HG03108 (cell line): Measurements from ENCODE around the gene DAPK1.
"Not testable (repeated sequence)": the region's sequence is repeated elsewhere in the genome, so short reads cannot be mapped to it uniquely, and the experiment has no call there.

Experiments
- ATAC-seq: cut with Tn5 transposase; IDR thresholded peaks from one replicate; pipeline ENCODE4 v1.9.1; 2021; ENCODE audit warnings: moderate library complexity; ENCODE audit not compliant: unreplicated experiment

The DAPK1 gene

DNA sequence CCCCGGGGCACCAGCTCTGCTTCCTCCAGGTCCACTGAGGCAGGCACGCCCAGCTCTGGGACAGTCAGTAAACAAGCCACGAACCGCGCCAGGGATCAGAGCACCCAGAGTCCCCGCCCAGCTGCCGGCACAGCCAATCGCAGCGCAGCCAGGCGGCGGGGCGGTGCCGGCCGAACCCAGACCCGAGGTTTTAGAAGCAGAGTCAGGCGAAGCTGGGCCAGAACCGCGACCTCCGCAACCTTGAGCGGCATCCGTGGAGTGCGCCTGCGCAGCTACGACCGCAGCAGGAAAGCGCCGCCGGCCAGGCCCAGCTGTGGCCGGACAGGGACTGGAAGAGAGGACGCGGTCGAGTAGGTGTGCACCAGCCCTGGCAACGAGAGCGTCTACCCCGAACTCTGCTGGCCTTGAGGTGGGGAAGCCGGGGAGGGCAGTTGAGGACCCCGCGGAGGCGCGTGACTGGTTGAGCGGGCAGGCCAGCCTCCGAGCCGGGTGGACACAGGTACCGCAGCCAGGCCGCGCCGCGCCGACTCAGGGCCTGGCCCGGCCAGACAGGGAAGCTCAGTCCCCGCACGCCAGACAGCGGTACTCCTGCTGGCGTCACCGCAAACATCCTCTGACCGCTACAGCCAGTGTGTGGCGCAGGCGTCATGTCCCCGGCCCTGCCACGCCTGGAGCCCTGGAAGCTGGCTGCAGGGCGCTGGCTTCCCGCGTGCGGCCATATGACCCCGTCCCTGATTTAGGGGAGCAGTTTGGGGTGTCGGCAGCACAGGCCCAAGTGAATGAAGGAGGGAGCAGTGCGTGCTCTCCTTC is 228.4 kb downstream of the DAPK1 start, which contains the start of gene CTSL:
Gene CTSL, plus strand, starts transcription at position 220 of the 810 bp plus-strand sequence. CDS start 1,485 bp downstream, outside the sequence.
- ATAC-seq: no peak

DNA sequence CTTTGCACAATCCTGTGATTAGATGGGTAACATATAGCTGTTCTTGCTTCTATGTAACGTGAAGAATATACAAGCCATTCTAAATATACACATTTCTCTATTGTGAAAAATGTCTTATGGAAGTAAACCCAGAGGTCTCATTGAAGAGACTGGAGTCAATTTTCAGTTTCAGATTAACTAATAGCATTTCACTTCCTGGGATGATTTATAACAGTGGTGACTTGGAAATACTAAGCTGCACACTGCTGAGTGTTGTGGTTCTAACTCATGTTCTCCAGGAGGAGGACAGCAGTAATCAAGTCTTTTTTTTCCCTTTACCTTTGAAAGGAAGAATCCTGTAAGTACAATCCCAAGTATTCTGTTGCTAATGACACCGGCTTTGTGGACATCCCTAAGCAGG is 231.6 kb downstream of the DAPK1 start:
- ATAC-seq: no peak

DNA sequence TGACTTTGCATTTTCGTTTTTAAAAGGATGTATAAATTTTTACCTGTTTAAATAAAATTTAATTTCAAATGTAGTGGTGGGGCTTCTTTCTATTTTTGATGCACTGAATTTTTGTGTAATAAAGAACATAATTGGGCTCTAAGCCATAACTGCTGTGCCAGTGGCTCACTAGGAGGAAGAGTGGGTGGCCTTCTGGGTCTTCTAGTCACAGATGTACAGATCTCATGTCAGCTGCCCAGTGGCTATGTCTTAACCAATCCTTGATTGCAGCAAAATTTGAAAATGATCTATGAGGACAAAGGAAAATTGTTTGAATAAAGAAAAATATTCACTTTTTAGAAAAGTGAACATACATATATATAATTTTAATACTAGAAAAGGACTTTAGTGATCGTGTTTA is 233.7 kb downstream of the DAPK1 start:
- ATAC-seq: no peak

DNA sequence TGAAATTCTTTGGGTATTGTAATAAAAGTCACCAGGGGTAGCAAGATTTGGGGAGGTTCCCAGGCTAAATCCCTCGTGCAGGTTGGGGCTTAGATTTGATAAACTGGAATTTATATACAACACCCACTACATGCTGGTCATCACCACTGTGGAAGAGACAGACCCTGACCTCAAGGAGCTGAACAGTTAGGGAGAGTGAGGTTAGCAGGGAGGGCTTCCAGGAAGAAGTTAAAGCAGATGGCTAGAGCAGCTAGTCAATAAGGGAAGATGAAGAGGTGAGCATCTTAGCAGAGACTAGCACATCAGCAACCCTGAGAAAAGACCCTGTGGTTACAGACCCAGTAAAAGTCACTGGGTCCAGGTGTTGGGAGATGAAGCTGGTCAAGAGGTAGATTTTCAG is 234.7 kb downstream of the DAPK1 start:
- ATAC-seq: no peak

DNA sequence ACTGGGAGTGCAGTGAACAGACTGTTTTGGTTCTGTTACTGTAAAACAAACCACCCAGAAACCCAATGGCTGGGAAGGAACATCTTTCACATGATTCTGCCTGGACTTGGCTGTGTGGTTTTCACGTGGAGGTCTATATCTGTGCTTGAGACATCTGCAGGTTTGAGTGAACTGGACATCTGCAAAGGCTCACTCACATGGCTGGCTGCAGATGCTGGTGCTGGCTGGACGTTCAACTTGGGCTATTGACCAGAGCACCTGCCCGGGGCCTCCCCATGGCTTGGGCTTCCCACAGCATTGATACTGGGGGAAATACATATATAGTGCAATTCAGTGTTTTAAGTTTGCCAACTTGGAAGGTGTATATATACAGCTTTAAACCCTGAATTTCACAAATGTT is 235.1 kb downstream of the DAPK1 start:
- no peak for ATAC-seq

DNA sequence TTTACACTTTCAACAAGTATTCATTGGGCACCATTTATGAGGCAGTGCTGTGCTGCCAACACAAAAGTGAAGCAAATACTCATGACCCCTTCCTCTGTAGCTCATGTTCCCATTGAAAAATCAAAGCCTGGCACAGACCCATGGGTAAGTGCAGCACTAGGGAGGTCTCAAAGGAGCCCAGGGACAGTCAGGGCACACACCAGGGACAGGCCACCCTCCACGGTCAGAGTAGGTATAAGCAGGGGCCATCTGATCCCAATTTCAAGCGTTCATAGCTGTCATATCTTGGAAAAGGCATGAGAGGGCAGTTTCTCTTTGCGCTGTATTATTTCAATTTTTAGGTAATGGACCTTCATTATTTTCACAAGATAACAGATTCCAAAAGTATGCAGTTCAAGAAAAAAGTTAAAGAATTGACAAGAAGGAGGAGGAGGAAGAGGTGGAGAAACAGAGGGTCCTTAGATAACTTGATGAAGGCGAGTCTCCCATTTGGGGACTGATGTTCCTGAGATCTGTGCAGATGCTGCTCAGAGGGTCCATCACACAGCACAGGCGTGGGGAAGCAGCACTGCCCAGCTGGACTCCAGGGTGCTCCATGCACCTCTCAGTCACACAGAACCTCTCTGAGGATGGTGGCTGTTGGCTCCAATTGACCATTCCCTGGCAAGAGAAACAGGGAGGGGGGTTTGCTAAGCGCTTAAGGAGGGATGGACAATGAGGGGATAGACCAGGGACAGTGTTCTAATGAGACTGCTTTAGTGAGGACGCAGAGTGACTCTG is 235.8 kb downstream of the DAPK1 start:
- no peak for ATAC-seq

DNA sequence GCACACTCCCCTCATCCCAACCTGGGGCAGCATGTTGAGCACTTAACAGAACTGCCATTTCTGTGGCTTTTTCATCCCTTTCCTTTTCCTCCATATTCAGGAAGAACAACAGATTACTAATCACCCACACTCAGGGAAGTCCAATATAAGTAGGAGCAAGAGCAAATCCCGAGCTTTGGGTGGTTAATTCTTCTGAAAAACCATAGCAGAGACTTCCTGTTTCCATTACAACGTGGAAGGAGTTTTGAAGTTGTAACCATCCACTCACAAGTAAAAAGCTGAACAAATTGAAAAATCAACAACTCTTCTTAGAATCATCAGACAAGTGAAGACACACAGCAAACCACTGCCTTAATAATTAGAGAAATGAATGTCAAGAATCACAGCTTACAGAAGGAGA is 236.4 kb downstream of the DAPK1 start:
- no peak for ATAC-seq

DNA sequence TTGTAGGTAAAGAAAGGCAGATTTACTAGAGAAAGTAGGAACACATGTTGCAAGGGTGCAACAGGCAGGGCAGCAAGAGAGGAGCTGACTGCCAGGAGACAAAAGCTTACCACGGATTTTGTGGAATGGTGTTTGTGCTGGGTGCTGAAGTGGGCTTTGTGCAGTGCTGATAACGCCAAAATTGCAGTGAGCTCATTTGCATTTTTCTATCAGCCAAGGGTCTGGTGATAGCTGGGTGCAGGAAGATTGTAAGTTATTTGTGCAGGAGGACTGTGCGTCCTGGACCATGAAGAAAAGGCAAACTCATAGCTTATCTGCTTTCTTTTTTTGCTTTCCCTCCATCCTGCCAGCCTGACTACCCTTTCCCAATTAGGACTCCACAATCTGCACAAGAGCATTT is 241.9 kb downstream of the DAPK1 start:
- ATAC-seq: no peak

DNA sequence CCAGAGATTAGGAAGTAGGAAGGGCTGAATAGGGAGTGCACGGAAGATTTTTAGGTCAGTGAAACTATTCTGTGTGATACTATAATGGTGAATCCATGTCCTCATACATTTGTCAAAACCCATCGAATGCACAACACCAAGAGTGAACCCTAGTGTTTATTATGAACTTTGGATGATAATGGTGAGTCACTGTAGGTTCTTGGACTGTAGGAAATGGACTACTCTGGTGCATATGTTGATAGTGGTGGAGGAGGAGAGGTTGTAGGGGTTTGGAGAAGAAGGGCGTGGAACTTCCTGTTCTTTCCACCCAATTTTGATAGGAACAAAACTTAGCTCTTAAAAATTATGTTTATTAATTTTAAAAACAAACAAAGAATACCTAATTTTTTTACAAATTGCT is 242.5 kb downstream of the DAPK1 start:
- ATAC-seq: no peak

DNA sequence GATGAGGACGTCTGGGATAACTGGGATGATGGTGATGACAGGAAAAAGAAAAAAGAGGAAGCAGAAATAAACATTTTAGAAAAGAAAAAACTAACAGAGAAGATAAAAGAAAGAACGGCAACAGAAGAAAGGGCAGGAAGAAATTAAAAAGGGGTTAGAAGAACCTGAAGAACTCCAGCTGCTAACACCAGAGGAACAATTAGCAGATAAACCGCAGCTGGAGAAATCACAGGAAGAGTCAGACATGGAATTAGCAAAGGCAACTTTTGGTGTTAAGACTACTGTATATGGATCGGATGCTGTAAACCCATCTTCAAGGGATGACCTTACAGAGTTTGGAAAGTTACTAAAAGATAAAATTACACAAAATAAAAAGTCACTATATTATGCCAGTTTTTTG is 243.7 kb downstream of the DAPK1 start:
- no peak for ATAC-seq

DNA sequence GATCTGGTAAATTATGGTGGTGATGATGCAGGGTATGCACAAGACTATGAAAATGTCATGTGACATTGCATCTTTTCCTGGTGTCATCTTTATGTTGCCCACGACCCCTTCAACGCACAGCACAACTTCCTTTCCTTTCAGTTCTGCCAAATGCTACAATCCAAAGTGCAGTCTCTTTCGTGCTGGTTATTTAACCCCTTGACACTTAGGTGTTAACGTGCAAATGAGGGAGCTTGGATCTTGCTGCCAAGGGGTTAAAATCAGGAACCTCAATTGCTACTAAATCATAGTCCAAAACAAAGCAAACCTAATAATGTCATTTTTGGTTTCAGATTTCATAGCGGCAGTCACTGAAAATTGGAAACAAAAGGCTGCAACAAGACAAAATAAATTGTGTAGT is 244.2 kb downstream of the DAPK1 start:
- ATAC-seq: no peak

DNA sequence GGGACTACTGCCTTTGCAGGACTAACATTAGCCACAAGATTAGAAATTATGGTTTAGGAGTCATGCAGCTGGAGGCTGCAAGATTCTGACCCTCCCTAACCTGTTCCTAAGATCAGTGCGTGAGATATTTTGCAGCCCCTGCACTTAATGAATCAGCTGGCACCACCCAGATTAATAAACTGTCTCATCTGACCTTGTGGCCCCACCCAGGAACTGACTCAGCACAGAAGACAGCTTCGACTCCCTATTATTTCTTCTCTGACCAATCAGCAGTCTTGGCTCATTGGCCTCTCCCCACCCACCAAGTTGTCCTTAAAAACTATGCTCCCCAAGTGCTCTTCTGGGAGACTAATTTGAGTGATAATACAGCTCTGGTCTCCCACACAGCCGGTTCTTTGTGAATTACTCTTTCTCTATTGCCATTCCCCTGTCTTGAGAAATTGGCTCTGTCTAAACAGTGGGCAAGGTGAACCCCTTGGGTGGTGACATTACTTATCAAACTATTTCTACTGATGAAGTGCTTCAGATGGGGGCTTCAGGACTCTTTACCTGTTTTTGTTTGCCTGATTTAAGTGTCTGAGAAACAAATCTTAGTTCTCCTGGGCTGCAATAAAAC is 245.3 kb downstream of the DAPK1 start:
- ATAC-seq: no peak

DNA sequence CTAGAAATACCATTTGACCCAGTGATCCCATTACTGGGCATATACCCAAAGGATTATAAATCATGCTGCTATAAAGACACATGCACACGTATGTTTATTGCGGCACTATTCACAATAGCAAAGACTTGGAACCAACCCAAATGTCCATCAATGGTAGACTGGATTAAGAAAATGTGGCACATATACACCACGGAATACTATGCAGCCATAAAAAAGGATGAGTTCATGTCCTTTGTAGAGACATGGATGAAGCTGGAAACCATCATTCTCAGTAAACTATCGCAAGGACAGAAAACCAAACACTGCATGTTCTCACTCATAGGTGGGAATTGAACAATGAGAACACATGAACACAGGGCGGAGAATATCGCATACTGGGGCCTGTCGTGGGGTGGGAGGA is 246.6 kb downstream of the DAPK1 start:
- ATAC-seq: not testable (repeated sequence)

DNA sequence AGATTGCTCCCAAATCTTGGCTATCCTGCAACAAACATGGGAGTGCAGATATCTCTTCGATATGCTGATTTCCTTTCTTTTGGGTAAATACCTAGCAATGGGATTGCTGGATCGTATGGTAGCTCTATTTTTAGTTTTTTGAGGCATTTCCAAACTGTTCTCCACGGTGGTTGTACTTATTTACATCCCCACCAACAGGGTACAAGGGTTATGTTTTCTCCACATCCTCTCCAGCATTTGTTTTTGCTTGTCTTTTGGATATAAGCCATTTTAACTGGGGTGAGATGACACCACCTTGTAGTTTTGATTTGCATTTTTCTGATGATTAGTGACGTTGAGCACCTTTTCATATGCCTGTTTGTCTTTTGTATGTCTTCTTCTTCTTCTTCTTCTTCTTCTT is 248.5 kb downstream of the DAPK1 start:
- no peak for ATAC-seq

DNA sequence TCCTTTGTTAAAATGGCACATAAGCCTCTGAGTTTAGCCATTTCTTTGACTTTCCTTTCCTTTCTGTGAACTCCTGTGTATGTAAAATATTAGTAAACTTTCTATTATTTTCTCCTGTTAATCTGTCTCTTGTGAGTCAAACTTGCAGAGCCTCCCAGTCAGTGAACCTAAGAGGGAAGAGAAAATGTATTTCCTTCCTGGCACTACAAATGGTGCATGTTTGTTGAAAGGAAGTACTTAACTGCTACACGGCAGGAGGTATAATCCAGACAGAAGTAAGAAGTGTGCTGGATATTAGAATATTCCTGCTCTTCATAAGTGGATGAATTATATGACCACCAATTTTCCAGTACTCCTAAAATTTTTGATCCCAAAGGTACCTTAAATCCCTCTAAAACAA is 251.2 kb downstream of the DAPK1 start:
- no peak for ATAC-seq

DNA sequence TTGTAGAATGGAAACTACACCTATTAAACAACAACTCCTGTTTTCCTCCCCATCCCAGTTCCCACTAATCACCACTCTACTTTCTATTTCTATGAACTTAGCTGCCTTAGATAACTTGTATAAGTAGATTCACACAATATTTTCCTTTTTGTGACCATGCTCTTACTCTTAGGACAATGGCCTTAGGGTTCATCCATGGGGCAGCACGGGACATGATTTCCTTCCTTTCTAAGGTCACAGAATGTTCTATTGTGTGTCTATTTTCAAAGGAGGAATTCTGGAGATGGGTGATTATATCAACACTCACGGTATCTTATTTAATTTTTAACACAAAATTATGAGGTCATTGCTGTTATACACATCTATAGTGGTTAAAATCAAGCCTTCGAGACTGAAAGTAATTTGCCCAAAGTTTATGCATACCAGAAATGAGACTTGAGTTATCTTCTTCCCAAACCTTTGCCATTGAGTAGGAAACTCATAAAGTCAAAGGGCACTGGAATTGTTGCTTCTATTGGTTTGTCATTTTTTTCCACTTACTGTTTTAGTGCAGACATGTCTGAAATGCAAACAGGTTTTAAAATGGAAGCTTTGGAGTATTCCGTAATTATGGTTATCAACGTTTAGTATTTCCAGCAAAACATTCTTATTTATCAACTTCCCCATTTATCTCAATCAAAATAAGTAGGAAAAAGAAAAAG is 251.8 kb downstream of the DAPK1 start:
- ATAC-seq: no peak

DNA sequence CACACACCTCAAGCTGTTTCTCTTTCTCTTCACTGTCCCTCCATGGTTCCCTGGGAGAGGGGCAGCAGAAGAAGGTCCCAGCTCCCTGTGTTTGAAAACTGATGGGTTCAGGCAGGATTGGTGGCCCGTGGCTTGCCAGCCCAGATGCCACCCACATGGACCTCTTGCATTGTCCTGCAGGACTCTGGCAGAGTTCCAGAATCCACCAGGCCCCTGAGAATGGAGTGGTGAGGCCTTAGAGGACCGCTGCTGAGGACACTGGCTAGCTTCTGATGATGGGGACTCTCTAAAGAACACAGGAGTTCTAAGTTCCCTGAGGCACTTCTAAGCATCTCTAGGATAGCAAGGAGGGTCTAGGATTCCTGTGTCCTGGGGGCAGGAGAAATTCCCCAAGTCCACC is 253.1 kb downstream of the DAPK1 start:
- no peak for ATAC-seq

DNA sequence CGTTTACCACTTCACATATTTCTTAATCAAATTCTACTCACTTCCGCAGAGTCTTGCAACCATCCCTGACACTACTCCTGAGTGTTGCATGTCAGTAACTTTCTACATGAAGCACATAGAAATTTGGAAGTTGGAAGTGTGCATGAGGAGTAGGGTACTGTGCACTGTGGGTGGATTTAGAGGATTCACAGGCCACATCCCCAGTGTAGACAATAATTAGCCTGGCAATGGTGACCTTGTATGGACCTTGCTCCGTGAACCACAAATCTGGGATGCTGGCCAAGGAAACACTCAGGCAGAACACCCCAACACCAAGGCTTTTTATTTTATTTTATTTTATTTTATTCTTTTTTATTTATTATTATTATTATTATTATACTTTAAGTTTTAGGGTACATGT is 253.8 kb downstream of the DAPK1 start:
- no peak for ATAC-seq

DNA sequence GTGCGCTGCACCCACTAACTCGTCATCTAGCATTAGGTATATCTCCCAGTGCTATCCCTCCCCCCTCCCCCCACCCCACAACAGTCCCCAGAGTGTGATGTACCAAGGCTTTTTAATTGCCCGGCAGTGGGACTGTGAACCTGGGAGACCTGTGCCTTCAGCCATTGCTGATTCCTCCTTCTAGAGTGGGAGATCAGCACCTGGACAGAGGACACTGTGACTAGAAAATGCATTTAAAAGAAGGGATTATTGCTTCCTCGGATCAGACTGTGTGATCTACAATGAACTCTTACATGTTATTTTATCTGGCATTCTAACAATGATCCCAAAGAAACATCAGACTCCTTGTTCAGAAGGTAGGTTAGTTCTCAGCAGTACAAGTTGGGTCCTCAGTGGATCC is 254.2 kb downstream of the DAPK1 start:
- no peak for ATAC-seq

DNA sequence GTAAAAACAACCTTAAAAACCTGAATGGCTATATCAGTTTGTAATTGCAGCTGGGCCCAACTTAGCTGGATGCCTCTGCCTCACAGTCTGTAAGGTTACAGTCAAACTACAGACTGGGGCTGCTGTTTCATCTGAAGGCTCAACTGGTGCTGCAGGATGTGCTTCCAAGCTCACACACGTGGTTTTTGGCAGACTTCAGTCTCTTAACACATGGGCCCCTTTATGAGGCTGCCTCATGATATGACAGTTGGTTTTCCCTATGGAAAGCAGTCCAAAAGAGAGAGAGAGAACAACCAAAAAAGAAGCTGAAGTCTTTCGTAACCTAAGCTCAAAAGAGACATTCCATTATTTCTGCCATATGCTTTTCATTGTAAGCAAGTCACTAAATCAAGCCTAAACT is 255.6 kb downstream of the DAPK1 start:
- no peak for ATAC-seq
